Neural progenitor cell (in vitro differentiated cells): Measurements from ENCODE around the gene PKNOX2.

Experiments used
- CTCF ChIP-seq: fragments of 200-600 bp; sonication (generic); IDR thresholded peaks from 2 replicates; pipeline ENCODE4 v1.5.1; 2017; ENCODE audit warnings: antibody characterized with exemption, mild to moderate bottlenecking
- EZH2 ChIP-seq: fragments of 200-600 bp; sonication (generic); IDR thresholded peaks from 2 replicates; pipeline ENCODE4 v1.6.1; 2017; ENCODE audit warnings: antibody characterized with exemption, mild to moderate bottlenecking, moderate library complexity
- EZH2phosphoT487 ChIP-seq: fragments of 200-600 bp; sonication (generic); IDR thresholded peaks from 2 replicates; pipeline ENCODE4 v1.6.1; 2017; ENCODE audit warnings: antibody characterized with exemption

GRCh38 chr11:125356797-125357196 is 192.2 kb downstream of the PKNOX2 start:
- TF ChIP-seq CTCF (no peak), EZH2phosphoT487 (no peak), EZH2 (no peak)
